UCSD-AML1 (cell line): ENCODE results near the gene MAPK1.
"Not testable (repeated sequence)": the region's sequence is repeated elsewhere in the genome, so short reads cannot be mapped to it uniquely, and the experiment has no call there.

Experiments
- DNase-seq: peaks from one replicate; lab custom pipeline; 2025; ENCODE audit not compliant: unreplicated experiment; lab: John Stamatoyannopoulos, UW

MAPK1 gene

GRCh38 chr22:21727768-21728167 is 139.7 kb downstream of the MAPK1 start:
- no peak for DNase-seq

DNA sequence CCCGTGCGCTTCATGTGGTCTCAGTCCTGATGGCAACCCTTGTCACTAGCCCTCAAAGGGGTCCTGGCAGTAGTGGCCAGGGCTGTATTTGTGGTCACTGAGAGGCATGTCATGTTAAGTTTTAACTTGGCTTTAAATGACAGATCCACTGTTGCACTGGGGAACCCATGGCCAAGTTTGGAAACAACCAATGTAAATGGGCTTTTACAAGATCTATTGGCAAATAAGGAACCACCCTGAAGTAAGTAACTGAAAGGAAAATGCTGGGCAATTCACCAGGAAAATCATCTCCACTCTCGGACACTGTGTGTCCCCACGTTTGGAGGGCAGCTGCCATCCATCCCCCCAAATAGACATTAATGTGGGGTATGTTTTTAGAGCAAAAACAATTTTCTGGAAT is 140.3 kb downstream of the MAPK1 start:
- DNase-seq: no peak

GRCh38 chr22:21726650-21727049 is 140.8 kb downstream of the MAPK1 start:
- no peak for DNase-seq

- DNase-seq: no peak
Observed at GRCh38 chr22:21725956-21726649, 141.3 kb downstream of the MAPK1 start.

GRCh38 chr22:21724496-21724895 is 142.9 kb downstream of the MAPK1 start:
- not testable (repeated sequence) for DNase-seq

DNA sequence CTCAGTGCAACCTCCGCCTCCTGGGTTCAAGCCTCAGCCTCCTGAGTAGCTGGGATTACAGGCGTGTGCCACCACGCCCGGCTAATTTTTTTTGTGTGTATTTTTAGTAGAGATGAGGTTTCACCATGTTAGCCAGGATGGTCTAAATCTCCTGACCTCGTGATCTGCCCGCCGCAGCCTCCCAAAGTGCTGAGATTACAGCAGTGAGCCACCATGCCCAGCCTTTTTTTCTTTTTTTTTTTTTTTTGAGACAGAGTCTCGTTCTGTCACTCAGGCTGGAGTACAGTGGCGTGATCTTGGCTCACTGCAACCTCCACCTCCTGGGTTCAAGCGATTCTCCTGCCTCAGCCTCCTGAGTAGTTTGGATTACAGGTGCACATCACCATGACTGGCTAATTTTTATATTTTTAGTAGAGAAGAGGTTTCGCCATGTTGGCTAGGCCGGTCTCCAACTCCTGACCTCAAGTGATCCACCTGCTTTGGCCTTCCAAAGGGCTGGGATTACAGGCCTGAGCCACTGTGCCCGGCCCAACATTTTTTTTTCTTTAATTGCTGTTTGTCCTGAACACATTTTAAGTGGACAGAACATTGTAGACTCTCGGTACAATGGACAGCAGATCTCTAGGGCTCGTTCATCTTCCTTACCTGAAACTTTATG is 146.1 kb downstream of the MAPK1 start:
- not testable (repeated sequence) for DNase-seq

GRCh38 chr22:21720191-21720859 is 147.1 kb downstream of the MAPK1 start:
- not testable (repeated sequence) for DNase-seq

- no peak for DNase-seq
Observed at GRCh38 chr22:21719024-21719423, 148.4 kb downstream of the MAPK1 start.

DNA sequence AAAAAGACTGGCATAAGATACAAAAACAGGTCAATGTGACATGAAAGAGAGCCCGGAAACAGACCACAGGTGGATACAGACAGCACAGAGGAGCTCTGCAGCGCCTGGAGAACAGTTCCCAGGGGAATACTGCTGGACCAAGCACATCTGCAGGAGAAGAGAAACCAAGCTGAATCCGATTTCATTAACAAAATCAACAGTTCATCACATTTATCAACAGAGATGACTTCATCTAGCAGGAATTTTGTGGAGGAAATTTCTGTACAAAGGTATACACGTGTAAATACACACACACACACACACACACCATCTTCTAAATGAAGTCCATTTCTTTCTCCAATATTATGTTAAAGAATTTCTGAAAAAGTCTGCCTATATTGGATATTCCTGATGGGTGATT is 148.9 kb downstream of the MAPK1 start:
- DNase-seq: no peak

- not testable (repeated sequence) for DNase-seq
Observed at GRCh38 chr22:21716395-21717122, 150.9 kb downstream of the MAPK1 start.

DNA sequence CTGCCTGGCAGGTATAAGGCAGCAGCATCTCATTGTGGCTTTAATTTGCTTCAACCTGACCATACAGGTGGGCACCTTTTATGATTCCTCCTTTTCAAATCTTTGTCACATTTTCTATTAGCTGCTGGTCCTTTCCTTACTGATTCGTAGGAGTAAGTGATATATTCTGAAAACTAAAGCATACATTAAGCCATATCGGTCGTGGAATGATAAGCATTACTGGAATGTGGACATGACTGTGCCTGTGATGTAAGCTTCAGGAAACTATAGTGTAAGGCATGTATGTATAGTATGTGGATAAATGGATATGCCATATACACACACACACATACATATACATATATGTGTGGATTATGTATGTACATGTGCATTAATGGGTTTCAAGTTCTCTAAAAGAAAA is 152.7 kb downstream of the MAPK1 start:
- DNase-seq: no peak

DNA sequence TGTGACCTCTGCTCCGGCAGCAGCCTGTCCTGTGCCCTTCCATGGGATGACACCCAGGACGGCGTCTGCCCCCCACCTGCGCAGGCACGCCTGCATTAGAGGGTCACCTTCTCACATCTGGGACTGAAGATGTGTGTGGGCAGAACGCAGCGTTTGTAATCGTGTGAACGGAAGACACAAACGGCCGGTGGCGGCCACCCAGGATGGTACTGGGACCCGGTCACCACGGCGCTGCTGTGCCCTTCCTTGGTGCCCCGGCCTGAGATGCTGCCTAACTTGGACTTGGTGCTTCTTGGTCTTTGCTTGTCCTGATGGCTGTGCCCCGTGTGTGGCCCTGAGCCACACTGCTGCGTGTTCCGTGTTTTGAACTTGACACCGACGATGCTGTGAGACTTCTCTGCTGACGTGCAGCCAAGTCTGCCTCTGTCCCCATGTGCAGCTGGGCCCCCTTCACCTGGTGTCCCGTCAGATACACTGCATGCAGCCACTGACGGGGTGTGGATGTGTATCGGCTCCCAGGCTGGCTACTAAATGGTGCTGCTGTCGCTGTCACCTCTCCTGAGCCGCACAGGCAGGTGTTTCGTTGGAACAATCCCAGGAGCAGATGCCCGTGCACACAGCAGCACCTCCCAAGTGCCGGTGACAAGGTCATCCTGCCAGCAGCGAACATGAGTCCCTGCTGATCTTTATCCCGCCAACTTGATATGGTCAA is 153.2 kb downstream of the MAPK1 start:
- DNase-seq: no peak

DNA sequence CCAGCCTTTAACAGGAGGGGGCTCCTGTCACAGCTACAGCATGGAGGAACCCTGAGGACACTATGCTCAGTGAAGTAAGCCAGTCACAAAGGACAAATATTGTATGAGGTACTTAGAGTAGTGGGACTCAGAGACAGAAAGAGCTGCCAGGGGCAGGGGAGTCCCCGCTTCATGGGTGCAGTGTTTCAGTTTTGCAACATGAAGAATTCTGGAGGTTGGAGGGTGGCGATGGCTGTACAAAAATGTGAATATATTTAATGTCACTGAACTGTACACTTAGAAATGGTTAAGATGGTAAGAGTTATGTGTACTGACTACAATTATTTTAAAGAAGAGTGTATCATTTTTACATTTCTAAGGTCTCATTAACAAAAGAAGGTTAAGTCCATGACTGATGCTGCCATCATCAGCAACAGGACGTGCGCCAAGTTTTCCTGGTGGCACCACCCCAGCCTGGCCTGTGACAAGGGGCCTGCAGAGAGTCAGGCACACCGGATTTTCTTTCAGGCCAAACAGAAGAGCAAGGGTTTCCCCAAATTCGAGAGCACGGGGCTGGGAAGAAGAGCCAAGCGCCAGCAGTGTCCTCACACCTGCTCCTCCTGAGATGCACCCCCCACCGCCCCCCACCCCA is 153.9 kb downstream of the MAPK1 start:
- DNase-seq: no peak

DNA sequence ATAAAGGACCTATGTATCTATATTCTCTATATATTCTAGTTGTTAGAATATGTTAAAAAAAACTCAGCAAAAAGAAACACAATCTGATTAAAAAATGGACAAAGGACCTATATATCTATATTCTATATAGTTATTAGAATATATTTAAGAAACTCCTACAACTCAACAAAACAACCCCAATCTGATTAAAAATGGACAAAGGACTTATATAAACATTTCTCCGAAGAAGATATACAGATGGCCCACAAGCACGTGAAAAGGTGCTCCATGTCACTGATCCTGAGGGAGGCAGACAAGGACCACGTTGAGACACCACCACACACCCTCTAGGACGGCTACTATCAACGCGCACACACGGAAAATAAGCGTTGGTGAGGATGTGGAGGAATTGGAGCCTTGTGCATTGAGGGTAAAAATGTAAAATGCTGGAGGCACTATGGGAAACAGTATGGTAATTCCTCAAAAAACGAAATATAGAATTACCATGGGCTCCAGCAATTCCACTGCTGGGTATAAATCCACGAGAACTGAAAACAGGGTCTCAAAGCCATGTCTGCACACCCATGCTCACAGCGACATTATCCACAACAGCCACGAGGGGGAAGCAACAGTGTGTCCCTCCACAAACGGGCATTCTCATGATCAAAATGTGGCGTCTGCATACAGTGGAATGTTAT is 154.6 kb downstream of the MAPK1 start:
- peak; percentile 67 for DNase-seq

- DNase-seq: no peak
Observed at GRCh38 chr22:21711851-21712250, 155.6 kb downstream of the MAPK1 start.

GRCh38 chr22:21710156-21710555 is 157.3 kb downstream of the MAPK1 start:
- DNase-seq: no peak

GRCh38 chr22:21709688-21710087 is 157.8 kb downstream of the MAPK1 start:
- no peak for DNase-seq

GRCh38 chr22:21708960-21709359 is 158.5 kb downstream of the MAPK1 start:
- DNase-seq: no peak

DNA sequence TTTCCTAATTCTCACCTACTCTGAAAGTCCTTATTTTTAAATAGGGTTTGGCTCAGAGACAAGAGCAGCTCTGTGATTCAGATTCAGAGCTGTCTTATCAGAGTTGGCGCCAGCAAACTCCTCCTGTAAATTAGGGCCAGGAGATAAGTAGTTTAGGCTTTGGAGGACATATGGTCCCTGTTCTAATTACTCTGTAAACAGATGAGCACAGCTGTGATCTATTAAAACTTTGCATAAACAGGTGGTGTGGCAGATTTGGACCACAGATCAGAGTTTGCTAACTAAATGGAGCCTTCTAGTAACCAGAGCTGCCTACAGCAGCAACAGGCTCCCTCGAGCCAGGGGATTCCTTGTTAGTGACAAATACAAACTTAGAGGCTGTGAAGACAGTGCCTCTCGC is 159.8 kb downstream of the MAPK1 start:
- DNase-seq: no peak
